ENCODE data around the gene RAP1GAP2.

DNA sequence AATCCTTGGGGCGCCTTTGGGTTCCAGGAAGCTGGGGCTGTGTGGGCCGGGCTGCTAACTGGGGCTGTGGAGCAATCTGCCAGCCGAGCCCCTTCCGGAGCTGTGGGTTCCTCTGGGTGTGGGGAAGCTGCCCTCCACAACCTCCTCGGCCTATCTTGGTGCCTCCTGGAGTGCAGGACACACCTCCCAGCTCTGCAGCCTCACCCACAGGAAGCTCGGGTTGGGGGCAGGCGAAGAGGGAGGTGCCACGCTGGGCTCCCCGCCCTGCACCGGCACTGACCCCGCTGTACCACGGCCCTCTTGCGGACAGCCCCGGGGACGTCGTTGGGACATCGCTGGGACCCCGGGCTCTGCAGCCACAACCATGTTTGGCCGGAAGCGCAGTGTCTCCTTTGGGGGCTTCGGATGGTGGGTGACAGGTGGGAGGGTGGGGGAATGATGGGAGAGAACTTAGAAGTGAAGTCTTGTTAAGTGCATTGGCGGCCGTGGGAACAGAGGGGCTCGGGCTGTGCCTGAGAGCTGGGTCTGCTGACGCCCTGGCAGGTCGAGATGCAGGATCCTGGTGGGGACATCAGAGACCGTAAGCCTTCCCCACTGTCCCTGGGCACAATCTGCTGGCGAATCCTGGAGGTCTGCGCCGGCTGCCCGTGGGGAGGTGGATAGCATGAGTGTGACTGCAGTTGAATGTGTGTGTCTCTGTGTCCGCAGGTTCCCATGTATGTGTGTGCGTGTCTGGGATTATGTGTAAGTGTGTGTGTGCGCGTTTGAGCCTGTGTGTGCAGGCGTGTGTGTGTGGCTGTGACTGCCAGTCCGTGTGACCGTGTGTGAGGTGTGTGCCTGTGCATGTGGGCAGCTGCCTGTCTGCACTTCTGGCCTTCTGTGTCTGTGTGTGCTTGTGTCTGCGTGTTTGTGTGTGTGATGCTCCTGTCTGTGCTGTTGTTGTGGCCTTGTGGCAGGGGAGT is at the start of gene RAP1GAP2:
- no peak for TF ChIP-seq CTCF (IDR thresholded peaks at IDR 0.05)
- TF ChIP-seq POLR2AphosphoS5 (IDR thresholded peaks at IDR 0.05), result peak in 1 of 3 donors; percentile 33
- no peak for TF ChIP-seq POLR2A (IDR thresholded peaks at IDR 0.05)
